GM13977 (cell line): ENCODE data around the gene ANKEF1.

Experiments
- DNase-seq: peaks from one replicate; pipeline ENCODE4 v3.0.0; 2012; ENCODE audit warnings: low spot score
- in situ Hi-C: fragments of 300-500 bp; cut with MboI; formaldehyde crosslinking; loops from one replicate; pipeline ENCODE4 v1.12.0; 2022; ENCODE audit warnings: low sequenced_read_pairs, low pct_unique_long_range_greater_than_20kb, mixed read lengths, inconsistent platforms; ENCODE audit not compliant: unreplicated experiment
- TF ChIP-seq, protein P1 (sequence below): IDR thresholded peaks from 2 replicates; pipeline ENCODE4 v1.5.1; 2012; ENCODE audit warnings: mild to moderate bottlenecking, control low read depth; ENCODE audit not compliant: insufficient read depth; ENCODE audit errors: extremely low read depth, missing control alignments

ANKEF1 gene

DNA sequence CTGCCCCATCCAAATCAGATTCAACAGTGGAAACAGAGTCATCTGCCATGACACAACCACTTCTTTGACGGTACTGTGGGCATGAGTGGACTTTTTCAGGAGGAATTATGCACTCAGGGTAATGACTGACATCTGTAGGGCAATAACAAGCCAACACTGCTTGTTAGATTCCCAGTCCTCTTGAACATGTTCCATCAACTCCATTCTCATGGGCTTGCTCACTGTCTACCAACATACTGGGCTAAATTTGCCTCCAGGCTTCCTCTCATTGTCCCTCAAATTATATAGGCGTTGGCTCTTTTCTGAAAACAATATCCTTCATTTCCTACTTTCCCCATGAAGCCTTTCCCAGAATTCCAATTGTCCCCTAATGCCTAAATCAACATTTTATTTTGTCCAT lies 43.1 kb downstream of the ANKEF1 start:
- in situ Hi-C loops, result loop anchor here (25.0 kb wide), 2 partner anchors 466 to 666 kb away; no protein-coding TSS in a partner anchor
- no peak for DNase-seq
- TF ChIP-seq, protein P1, sequence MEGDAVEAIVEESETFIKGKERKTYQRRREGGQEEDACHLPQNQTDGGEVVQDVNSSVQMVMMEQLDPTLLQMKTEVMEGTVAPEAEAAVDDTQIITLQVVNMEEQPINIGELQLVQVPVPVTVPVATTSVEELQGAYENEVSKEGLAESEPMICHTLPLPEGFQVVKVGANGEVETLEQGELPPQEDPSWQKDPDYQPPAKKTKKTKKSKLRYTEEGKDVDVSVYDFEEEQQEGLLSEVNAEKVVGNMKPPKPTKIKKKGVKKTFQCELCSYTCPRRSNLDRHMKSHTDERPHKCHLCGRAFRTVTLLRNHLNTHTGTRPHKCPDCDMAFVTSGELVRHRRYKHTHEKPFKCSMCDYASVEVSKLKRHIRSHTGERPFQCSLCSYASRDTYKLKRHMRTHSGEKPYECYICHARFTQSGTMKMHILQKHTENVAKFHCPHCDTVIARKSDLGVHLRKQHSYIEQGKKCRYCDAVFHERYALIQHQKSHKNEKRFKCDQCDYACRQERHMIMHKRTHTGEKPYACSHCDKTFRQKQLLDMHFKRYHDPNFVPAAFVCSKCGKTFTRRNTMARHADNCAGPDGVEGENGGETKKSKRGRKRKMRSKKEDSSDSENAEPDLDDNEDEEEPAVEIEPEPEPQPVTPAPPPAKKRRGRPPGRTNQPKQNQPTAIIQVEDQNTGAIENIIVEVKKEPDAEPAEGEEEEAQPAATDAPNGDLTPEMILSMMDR, result no peak

DNA sequence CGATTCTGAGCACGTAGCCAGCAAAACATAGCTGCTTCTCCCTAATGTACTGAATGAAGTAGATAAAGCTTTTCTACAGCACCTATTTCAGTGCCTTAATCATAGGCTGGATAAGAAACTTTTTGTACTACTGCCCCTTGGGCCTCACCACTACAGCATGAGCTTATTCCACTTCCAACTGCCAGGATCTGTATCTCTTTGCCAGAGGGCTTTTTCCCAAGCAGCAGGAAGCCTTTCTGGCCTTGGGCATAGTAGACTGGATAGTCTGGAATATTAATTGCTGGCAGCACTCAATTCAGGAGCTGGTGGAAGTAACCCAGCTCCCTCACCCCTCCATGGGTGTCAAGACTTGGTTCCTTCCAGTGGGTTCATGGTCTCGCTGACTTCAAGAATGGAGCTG lies 43.6 kb downstream of the ANKEF1 start:
- in situ Hi-C loops, result loop anchor here (25.0 kb wide), 2 partner anchors 466 to 666 kb away; no protein-coding TSS in a partner anchor
- TF ChIP-seq, protein P1, result no peak
- DNase-seq, result no peak

DNA sequence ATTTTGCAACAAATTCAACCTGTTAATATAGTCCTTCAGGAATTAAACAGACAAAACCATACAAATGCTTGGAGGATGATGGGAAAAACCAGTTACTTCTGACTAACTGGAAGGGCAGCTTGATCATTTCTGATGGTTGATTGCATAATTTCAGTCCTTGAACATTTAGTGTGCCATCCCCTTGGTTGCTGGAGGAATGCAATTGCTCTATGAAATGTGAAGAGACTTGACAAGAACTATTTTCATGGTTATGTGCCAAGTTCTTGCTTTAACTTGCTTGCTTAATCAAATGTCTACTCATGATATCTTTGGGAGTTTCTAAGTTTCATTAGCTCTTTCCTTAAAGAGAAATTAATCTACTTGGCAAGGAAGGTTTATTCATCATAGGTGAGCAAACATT lies 45.2 kb downstream of the ANKEF1 start:
- no peak for DNase-seq
- TF ChIP-seq, protein P1, result no peak
- in situ Hi-C loops, result loop anchor here (25.0 kb wide), 2 partner anchors 468 to 668 kb away; no protein-coding TSS in a partner anchor

DNA sequence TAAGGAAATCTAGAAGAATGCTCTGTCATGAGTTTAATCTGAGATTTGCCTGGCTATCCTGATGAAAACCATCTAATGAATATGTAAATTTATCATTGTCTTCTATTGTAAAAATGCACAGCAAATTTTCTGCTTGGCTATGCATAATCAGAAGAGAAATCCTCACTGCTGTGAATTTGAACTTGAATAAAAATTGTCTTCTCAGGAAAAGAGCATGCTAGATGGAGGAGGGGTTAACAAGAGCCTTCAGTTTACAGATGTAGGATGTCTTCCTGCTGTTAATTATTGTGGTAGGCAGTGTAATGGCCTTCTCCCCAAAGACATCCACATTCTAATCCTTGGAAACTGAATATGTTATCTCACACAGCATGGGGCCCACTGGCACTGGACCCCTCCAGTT lies 45.8 kb downstream of the ANKEF1 start:
- TF ChIP-seq, protein P1, result no peak
- in situ Hi-C loops, result loop anchor here (25.0 kb wide), 2 partner anchors 468 to 668 kb away; no protein-coding TSS in a partner anchor
- no peak for DNase-seq

DNA sequence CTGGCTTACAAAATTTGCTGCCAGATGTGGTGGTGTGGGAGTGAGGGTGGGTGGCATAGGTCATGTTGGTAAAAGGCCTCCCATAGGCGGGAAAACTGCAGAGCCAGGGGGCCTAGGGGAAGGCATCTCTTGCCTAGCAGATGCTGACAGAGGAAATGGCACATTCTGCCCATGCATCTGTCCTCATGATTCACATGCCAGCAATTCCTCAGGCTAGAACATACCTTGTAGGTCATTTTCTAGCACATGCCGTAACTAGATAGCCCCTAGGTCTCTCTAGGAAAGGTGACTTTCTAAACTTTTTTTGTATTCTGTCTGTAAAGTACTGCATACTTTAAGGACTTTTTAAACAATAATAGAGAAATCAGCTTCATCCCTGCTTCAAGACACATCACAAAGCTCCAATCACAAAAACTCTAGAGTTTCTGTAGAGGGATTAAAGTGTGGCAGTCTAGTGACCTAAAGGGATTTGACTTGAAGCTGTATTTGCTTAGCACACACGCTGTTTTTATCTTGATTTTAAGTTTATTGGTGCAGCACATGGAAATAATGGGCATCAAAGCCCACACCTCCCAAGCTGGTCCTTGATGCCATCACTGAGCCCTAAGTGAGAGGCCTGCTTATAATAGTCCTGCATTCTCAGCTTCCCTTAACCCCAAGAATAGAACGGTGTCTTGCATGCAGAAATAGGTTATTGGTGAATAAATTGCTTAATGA lies 55.2 kb downstream of the ANKEF1 start:
- in situ Hi-C loops, result loop anchor here (25.0 kb wide), 2 partner anchors 478 to 678 kb away; no protein-coding TSS in a partner anchor
- no peak for DNase-seq
- TF ChIP-seq, protein P1, result no peak

DNA sequence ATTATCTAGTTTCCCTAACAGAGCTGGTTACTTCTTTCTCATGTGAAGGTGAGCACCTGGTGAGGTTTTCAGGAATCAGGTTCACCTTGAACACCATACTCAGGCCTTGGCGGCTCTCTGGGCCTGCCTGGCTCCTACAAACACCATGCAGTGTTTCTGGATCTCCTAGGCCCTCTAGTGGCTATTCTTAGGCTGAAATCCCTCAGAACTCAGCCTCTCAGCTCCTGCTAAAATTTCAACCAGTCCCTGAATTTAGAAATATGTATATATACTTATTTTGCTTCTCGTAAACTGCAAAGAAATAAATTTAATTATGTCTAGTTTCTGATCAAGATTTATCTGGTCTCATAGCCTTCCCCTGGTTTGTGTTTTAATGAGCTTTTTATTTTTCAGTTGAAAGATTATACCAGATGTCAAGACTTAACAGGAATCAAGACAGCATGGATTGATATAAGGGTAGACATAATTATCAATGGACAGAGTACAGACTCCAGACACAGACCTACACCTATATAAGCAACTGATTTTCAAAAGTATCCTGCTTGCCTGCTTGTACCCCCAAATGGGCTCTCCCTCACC lies 55.9 kb downstream of the ANKEF1 start:
- TF ChIP-seq, protein P1, result peak; percentile 58
- in situ Hi-C loops, result loop anchor here (25.0 kb wide), 2 partner anchors 478 to 678 kb away; no protein-coding TSS in a partner anchor
- peak; percentile 20 for DNase-seq
